Measurements from ENCODE around the gene PRLHR.

DNA sequence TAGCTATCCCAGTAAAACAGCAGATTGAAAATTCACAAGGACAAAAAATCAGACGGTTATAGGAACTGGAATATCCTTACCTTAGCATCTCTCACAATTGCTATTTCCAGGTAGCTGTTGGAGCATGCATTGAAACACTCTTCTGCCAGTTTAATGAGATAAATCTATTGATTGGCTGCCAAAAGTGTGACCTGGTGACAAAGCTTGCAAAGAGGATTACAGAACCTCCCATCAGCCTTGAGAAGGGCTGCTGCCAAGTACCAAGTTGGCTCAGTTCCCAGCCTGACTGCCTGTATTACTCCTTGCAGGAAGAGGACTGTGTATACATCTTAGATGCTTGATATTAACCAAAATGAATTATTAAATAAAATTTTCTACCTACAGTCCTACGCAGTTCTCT is 5.1 kb downstream of the PRLHR start:
- TF ChIP-seq, protein P1, sequence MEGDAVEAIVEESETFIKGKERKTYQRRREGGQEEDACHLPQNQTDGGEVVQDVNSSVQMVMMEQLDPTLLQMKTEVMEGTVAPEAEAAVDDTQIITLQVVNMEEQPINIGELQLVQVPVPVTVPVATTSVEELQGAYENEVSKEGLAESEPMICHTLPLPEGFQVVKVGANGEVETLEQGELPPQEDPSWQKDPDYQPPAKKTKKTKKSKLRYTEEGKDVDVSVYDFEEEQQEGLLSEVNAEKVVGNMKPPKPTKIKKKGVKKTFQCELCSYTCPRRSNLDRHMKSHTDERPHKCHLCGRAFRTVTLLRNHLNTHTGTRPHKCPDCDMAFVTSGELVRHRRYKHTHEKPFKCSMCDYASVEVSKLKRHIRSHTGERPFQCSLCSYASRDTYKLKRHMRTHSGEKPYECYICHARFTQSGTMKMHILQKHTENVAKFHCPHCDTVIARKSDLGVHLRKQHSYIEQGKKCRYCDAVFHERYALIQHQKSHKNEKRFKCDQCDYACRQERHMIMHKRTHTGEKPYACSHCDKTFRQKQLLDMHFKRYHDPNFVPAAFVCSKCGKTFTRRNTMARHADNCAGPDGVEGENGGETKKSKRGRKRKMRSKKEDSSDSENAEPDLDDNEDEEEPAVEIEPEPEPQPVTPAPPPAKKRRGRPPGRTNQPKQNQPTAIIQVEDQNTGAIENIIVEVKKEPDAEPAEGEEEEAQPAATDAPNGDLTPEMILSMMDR (conservative IDR thresholded peaks at IDR 0.05; ENCODE audit: low read depth, low read length): no peak
- no peak for TF ChIP-seq EZH2 (IDR thresholded peaks at IDR 0.05; ENCODE audit: low read length, unreplicated experiment)

Measured in PC-3 (cell line).